ENCODE results near the gene HSPB7. TPM values are rescaled to one million over a fixed set of nuclear protein-coding genes. Genes with fewer than 3 reads are reported as not detected.
"Not testable (repeated sequence)": the region's sequence is repeated elsewhere in the genome, so short reads cannot be mapped to it uniquely, and the experiment has no call there.

The HSPB7 gene
- total and polyA plus RNA-seq, 12 donors = 13.4 to 633 (median 85.1) TPM

DNA sequence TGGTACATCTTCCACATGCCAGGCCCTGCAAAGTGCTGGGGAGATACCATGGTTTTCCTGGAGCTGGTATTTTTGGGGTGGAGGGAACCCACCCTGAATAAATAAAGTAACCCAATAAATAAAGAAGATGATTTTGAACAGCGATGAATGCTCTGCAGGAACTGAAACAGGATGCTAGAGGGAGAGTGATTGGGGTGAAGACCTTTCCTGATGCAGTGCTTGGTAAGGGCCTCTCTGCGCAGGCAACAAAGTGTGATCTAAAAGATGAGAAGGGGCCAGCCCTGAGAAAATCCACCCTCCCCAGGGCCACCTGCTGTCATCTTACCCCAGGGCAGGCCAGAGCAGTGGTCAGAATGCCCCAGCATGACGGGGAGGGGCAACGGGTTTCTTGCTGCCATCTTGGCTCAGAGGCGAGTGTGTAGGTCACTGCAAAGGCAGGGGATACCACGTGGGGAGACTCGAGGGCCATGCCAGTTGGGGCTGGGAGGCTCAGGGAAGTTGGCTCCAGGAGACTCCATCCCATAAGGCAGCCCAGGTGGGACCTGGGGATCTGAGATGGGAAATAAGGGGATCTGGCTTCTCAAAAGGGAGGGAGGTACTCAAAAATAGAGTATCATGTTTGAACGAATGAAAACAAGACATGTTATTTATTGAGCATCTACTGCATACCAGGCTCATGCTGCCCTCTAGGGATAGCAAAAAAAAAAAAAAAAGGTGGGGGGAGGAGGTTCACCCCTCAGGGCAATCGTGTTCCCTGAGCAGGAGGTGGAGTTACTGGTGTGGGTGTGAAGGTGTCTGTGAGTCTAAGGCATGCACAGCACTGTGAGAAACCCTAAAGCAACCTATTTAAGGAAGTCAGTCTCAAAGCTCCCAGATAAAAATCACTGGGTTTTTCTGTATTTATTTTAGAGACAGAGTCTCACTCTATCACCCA, 11.0 kb downstream of the HSPB7 start:
- TF ChIP-seq, protein P1, sequence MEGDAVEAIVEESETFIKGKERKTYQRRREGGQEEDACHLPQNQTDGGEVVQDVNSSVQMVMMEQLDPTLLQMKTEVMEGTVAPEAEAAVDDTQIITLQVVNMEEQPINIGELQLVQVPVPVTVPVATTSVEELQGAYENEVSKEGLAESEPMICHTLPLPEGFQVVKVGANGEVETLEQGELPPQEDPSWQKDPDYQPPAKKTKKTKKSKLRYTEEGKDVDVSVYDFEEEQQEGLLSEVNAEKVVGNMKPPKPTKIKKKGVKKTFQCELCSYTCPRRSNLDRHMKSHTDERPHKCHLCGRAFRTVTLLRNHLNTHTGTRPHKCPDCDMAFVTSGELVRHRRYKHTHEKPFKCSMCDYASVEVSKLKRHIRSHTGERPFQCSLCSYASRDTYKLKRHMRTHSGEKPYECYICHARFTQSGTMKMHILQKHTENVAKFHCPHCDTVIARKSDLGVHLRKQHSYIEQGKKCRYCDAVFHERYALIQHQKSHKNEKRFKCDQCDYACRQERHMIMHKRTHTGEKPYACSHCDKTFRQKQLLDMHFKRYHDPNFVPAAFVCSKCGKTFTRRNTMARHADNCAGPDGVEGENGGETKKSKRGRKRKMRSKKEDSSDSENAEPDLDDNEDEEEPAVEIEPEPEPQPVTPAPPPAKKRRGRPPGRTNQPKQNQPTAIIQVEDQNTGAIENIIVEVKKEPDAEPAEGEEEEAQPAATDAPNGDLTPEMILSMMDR (IDR thresholded peaks at IDR 0.05) = peak in 1 of 6 experiments; percentile 31
- no peak for TF ChIP-seq POLR2A (IDR thresholded peaks at IDR 0.05)
- Histone ChIP-seq H3K36me3 (replicated peaks in 1 of 2) (no peaks in the 10 kb centered on the region), H3K4me1 (replicated peaks in 1 of 2) (no peaks in the 10 kb centered on the region), H3K27me3 (no peaks in the 10 kb centered on the region), H3K4me3 (no peak overlapping the region), H3K27ac (no peak overlapping the region), H3K9me3 (replicated peaks in 1 of 3) (no peaks in the 10 kb centered on the region)
- intact Hi-C loops (cut with DNase I) = loop anchor here (5.0 to 10.0 kb wide), 2 partner anchors 40 to 48 kb away; no protein-coding TSS in a partner anchor
- DNase-seq = peak in 1 of 7 donors; percentile 12
- 54 to 64% (median 61%) methylated on average over 8 to 9 of the region's 9 CpGs for WGBS, 4 donors

DNA sequence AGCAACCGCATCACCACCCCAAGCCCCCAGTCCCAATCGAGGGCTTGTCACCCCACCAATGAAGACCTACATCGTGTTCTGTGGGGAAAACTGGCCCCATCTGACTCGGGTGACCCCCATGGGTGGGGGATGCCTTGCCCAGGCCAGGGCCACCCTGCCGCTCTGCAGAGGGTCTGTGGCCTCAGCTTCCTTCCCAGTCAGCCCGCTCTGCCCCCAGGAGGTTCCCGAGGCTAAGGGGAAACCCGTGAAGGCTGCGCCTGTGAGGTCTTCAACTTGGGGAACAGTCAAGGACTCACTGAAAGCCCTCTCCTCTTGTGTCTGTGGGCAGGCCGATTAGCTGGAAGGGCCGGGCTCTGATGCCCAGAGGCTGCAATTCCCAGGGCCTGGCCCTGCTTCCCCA, 11.8 kb downstream of the HSPB7 start:
- WGBS, 4 donors = 73 to 83% (median 78%) methylated on average over 2 to 11 of the region's 11 CpGs
- DNase-seq = peak in 1 of 7 donors; percentile 9
- Histone ChIP-seq H3K36me3 (replicated peaks in 1 of 2) (no peaks in the 10 kb centered on the region), H3K27ac (no peak overlapping the region), H3K27me3 (no peaks in the 10 kb centered on the region), H3K4me3 (no peak overlapping the region), H3K4me1 (replicated peaks in 1 of 2) (no peaks in the 10 kb centered on the region), H3K9me3 (replicated peaks in 1 of 3) (no peaks in the 10 kb centered on the region)
- intact Hi-C loops (cut with DNase I) = loop anchor here (5.0 to 10.0 kb wide), 2 partner anchors 41 to 49 kb away; no protein-coding TSS in a partner anchor
- TF ChIP-seq, protein P1 (IDR thresholded peaks at IDR 0.05) = no peak
- no peak for TF ChIP-seq POLR2A (IDR thresholded peaks at IDR 0.05)

DNA sequence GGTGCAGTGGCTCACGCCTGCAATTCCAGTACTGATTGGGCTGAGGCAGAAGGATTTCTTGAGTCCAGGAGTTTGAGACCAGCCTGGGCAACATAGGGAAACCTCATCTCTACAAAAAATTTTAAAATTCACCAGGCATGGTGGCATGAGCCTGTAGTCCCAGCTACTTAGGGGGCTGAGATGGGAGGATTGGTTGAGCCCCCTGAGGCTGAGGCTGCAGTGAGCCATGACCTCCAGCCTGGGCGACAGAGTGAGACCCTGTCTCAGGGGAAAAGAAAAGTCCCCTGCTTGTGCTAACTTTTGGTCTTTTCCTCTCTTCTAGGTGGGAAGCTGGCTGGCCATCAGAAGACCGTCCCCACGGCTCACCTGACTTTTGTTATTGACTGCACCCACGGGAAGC, 12.2 kb downstream of the HSPB7 start:
- no peak overlapping the region for H3K4me3 ChIP-seq
- no peaks in the 10 kb centered on the region for H3K36me3 ChIP-seq (replicated peaks in 1 of 2)
- no peaks in the 10 kb centered on the region for H3K27me3 ChIP-seq
- H3K27ac ChIP-seq = no peak overlapping the region
- no peaks in the 10 kb centered on the region for H3K4me1 ChIP-seq (replicated peaks in 1 of 2)
- WGBS, 4 donors = 81 to 91% (median 85%) methylated on average over 5 of the region's 5 CpGs
- no peaks in the 10 kb centered on the region for H3K9me3 ChIP-seq (replicated peaks in 1 of 3)
- intact Hi-C loops (cut with DNase I) = loop anchor here (5.0 to 10.0 kb wide), 2 partner anchors 42 to 49 kb away; no protein-coding TSS in a partner anchor
- TF ChIP-seq POLR2A (IDR thresholded peaks at IDR 0.05) = no peak
- TF ChIP-seq, protein P1 (IDR thresholded peaks at IDR 0.05) = no peak
- DNase-seq = peak in 1 of 7 donors; percentile 7

DNA sequence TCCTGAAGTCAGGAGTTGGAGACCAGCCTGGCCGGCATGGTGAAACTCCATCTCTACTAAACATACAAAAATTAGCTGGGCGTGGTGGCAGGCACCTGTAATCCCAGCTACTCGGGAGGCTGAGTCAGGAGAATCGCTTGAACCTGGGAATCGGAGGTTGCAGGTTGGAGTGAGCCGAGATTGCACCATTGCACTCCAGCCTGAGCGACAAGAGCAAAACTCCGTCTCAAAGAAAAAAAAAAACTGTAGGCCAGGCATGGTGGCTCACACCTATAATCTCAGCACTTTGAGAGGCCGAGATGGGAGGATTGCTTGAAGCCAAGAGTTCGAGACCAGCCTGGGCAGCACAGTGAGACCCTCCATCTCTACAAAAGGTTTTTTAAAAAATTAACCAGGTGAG, 16.6 kb downstream of the HSPB7 start:
- H3K27ac ChIP-seq; H3K9me3 ChIP-seq (replicated peaks in 1 of 3); H3K4me1 ChIP-seq (replicated peaks in 1 of 2); H3K4me3 ChIP-seq; H3K27me3 ChIP-seq; H3K36me3 ChIP-seq (replicated peaks in 1 of 2): not testable (repeated sequence)
- WGBS, 4 donors = 82 to 92% (median 88%) methylated on average over 10 of the region's 10 CpGs
- intact Hi-C loops (cut with DNase I) = loop anchor here in 1 of 2 donors (10.0 kb wide), 1 partner anchor 54 kb away; no protein-coding TSS in a partner anchor
- DNase-seq = peak in 1 of 7 donors; percentile 5
